Right lung (tissue), 10 donors: ENCODE data around the gene HTR2B. TPM values are rescaled to one million over a fixed set of nuclear protein-coding genes. Genes with fewer than 3 reads are reported as not detected.
"Not testable (repeated sequence)": the region's sequence is repeated elsewhere in the genome, so short reads cannot be mapped to it uniquely, and the experiment has no call there.

Source experiments
- DNase-seq, 2 donors: peaks; one replicate each; pipeline ENCODE4 v3.0.0-alpha.2; 2013
- long read RNA-seq, 8 donors: transcript quantifications; one replicate each; lab custom pipeline, GENCODE V29; 2026
- polyA plus RNA-seq, 5 donors: library from polyadenylated mRNA; unstranded; fragments of 120-200 nt; gene quantifications; one replicate each; pipeline versions ENCODE4 v1.2.1 to v1.2.3, GENCODE V29; 2013; ENCODE audit warnings: inconsistent platforms in 1 of 5, low replicate concordance in 1 of 5; ENCODE audit not compliant: insufficient read length in 5 of 5, insufficient read depth in 1 of 5

HTR2B gene
- under 1 TPM; 0.17 to 0.64 (median 0.46) TPM for polyA plus RNA-seq
- long read RNA-seq, donor 1, result 0 reads
- long read RNA-seq, donor 2, result 0 reads
- long read RNA-seq, donor 3, result 0 reads
- long read RNA-seq, donor 4, result 0 reads
- long read RNA-seq, donor 5, result 0 reads
- long read RNA-seq, donor 6, partial matches to known transcripts, result 166 of 189 reads
- long read RNA-seq, donor 6, other reads (novel, unspliced or antisense), result 23 of 189 reads
- long read RNA-seq, donor 7, result 0 reads
- long read RNA-seq, donor 8, result 0 reads

DNA sequence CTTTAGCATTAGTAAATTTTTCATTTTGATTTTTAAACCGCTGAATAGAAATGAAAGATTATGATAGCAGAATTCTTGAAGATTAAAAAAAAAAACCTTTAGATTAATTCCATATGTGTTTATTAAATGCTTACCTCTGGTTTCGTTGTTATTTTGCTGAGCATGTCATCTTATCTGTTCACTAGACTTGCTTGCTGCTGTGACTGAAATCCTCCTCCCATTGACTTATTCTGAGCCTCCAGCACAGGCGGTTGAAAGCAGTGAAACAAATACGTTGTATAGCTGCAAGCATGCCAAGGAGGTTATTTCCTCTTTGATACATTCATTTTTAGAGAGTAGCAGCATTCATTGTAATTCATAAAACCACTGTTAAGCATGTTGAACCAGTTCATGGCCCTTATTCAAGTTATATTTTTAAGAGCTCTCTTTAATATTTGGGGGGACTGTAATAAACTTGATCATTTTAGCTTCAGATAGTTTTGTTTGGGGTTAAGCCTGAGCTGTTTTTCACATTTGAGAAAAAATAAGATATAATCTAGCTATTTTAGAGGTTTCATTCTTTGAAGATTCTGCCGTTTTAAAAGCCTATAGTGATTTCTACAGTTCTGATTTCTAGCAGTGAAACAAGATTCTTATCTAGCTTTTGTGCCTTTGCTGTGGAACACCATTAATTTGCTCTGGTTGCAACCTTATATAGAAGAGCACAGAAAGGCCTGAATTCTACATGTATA lies at the start of gene HTR2B:
Gene HTR2B (minus strand): TSS at position 205 of the 731 bp plus-strand sequence. CDS start 1,278 bp downstream, outside the sequence.
- peak in 1 of 2 donors; percentile 32 for DNase-seq

DNA sequence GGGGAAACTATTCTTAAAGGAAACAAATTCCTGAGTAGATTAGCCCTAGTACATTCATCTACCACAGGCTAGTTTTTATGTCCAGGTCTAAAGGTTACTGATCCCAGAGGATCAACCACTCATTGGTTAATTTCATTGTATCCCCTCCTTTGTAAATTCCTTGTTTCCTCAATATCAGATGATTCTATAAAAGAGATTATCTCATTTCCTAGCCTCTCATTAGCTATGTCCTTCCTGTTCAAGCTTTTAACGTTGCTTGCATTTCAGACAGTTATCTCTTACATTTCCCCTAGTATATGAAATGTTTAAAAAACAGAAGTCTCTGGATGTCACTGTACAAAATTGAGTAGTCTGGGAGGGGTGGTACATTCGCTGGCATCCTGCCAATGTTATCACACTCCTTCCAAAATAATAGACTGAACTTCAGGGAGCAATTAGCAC lies 49.4 kb upstream of the HTR2B start:
- DNase-seq, result no peak

DNA sequence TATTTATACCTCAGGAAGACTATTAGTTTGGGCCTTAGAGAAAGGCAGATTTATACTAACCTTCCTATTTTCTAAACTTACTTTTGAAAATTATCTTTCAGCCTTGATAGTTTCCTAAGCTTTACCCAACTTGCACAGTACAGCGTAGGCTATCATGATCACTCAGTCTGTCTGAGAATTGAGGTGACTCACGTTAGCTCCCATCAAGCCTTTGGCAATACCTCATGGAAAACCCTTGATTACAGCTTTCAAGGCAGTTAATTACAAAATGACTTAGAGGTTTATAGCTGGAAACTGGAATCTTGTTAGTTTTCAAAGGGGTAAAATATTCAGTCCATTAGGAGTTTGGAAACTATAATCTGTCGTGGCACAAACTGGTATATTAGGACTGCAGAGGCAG lies 47.2 kb upstream of the HTR2B start:
- DNase-seq, result no peak

GRCh38 chr2:231170055-231170454 lies 45.2 kb upstream of the HTR2B start:
- no peak for DNase-seq

DNA sequence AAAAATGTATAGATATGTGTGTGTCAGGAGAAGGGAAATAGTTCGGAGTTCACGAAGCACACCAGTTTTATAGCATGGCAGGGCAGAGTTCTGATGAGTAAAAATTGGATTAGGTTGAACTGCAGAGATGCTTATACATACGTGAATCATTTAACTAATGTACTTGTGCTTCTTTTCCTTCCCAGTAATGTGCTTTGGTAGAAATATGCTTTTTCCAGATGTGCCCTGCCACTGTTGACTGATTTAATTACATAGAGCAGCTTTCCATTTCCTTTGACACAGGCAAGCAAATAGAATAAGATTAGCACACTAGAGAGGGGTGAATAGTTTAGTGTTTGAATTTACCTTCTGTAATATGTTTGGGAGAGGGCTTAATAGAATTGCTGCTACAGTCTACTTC lies 44.6 kb upstream of the HTR2B start:
- no peak for DNase-seq

DNA sequence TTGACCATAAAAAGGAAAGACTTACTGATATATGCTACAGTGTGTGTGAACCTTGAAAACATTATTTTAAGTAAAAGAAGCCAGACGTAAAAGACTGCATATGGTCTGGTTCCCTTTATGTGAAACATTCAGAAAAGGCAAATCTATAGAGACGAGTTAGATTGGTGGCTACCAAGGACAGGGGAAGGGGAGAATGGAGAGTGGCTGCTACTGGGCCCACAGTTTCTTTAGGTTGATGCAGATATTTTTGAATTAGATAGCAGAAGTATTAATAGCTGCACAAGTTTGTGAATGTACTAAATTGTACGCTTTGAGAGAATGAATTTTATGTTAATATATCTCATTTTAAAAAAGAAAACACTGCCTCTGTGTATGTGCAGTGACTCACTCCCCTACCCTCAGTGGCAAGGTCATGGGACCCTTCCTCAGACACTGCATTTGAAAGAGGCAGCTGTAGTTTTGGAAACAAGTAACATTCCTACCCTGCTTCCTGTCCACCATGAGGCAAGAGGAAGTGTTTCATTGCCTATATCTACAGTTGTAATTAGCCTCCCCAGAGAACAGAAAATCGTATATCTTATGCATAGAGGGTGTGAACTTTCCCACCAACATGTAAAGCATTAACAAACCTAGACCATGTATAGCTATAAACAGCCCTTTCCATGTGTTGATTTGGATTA lies 43.8 kb upstream of the HTR2B start:
- DNase-seq, result no peak

- DNase-seq, result no peak
These were observed 43.1 kb upstream of the HTR2B start for GRCh38 chr2:231167745-231168459.

- DNase-seq, result no peak
These were observed 38.7 kb upstream of the HTR2B start for GRCh38 chr2:231163414-231164095.

DNA sequence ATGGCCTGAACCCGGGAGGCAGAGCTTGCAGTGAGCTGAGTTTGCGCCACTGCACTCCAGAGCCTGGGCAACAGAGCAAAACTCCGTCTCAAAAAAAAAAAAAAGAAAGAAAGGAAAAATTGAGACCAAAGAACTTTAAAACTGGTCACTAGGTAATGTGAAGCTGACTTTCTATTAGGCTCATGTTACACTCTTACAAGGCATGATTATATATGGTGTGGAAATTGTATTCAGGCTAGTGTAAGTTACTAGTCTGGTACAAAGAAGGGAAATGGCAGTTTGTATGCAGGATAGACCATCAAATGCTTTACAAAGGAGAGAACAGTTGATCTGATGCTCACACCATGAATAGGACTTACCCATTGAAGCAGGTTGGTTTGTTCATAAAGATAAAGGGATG lies 38.2 kb upstream of the HTR2B start:
- DNase-seq, result no peak

DNA sequence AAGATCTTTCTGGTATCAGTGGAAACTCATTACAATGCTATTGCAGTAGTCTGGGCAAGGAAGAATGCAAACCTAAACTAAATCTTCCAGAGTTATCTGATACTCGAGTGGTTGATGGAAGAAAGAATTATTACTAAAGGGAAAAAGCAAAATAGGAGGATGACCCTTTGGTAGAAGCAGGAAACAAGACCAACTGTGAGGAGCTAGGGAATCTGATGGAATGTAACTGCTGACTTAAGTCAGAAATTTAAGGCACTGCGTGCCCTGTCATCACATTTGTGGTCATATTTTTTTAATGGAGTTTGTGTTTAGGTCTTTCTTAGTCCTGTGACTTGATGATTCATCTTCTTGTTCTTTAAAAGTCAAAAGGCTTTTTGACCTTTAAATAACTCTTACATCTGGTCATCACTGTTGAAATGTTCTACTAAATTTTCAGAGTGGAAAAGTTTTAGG lies 37.1 kb upstream of the HTR2B start:
- no peak for DNase-seq

- no peak for DNase-seq
These were observed 36.5 kb upstream of the HTR2B start for GRCh38 chr2:231161252-231161839.

GRCh38 chr2:231160701-231161100 lies 35.9 kb upstream of the HTR2B start:
- DNase-seq, result no peak

DNA sequence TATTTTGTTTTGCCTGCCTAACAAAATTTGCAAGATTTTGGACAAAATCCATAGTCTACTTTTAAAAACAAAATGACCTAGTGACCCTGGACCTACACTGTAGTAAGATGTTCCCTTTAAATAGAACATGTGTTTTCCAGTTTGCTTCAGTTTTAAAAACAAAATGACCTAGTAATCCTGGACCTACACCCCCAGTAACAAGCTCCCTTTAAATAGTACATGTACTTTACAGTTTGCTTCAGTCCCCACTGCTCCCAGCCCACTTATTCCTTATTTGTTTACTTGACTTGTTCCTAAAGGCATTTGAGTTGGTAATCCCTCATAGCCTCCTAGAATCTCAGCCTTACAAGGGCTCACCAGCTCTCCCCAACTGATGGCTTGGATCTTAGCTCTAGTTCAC lies 34.5 kb upstream of the HTR2B start:
- no peak for DNase-seq

DNA sequence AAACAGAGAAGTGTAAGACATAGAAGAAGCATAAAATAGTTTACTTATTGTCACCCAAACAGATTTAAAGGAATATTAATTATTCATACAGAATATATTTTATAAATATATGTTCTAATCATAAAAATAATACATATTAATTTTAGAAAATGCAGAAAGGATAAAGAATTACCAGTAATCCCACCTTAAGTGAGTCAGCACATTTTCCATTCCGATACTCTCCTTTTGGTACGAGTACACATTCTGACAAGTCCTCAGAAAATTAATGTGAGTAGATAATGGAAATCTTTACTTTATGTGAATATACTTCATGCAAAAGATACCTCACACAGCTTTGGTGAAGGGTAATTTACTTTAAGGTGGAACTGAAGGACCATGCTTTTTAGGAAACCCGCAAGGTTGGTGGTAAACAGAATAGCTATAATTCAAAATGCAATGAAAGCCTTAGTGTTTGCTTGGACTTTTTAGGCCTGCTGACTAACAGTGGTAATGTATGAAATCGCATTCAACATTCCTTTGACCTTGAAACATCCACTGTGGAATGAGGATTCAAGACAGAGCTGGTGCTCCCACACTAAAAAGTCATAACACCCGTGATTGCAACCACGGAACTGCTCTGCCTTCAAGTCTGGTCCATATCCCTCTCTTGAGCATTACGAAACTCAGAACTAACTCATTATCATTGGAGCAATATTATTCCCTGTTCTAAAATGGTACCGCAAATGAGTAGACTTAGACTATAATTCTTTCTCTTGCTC lies 28.1 kb upstream of the HTR2B start:
- DNase-seq, result no peak

DNA sequence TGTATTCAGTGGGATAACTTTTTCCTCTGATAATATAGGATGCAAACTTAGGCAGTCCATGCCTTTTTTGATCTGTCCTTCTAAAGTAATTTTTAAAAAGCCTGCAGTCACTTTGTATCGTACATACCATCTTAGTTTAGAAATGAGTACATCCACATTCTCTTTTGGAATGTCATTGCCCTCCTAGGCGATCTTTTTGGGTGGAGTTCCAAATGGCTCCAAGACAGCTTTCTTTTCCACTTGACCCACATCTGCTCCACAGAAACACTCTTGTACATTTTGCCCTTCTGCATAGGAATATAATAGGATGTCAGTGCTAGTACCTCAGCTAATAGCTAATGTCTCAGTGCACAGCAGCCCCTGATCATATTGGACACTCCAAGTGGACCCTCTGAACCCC lies 21.8 kb upstream of the HTR2B start:
- DNase-seq, result no peak

DNA sequence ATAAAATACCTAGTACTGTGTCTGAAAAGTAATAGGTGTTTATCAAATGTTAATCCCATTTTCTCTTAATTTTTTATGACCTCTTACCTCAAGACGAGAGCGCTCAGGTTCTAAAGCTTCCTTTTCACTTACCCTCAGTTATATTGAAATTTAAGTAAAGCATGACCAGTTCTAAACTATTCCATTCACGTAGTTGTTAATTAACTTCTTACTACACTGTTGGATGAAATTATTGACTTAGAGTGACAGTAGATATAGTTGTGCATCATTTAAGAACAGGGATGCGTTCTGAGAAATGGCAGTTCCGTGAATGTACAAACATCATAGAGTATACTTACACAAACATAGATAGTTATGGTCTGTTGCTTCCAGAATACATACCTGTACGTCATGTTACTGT lies 20.1 kb upstream of the HTR2B start:
- DNase-seq, result no peak

- not testable (repeated sequence) for DNase-seq
These were observed 16.0 kb upstream of the HTR2B start for GRCh38 chr2:231140808-231141207.

- no peak for DNase-seq
These were observed 15.0 kb upstream of the HTR2B start for GRCh38 chr2:231139796-231140195.

DNA sequence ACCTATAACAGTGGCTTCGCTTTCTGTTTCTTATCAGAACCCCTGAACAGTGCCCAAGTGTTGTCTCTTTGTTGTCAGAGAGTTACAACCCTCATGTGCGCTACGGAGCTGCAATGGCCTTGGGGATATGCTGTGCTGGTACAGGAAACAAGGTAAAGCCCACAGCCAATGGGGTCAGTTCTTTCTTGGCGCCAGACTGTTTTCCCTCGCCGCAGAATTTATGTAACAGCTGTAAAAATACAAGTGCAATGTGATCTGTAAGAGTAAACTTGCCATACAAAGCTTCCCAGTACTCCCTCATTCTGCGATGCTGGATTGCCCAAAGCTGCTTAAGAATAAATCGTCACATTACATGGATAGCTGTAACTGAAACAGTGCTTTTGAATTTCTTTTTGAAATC lies 13.9 kb upstream of the HTR2B start:
- DNase-seq, result no peak
